GM04503 (cell line): ENCODE data around the gene RETREG2.
A peak's percentile ranks its signal among the peaks of the same experiment; 100 is the strongest.
"Not testable (repeated sequence)": the region's sequence is repeated elsewhere in the genome, so short reads cannot be mapped to it uniquely, and the experiment has no call there.

Source experiments
- DNase-seq: peaks from one replicate; pipeline ENCODE4 v3.0.0-alpha.2; 2012; ENCODE audit warnings: low read depth

Gene RETREG2

DNA sequence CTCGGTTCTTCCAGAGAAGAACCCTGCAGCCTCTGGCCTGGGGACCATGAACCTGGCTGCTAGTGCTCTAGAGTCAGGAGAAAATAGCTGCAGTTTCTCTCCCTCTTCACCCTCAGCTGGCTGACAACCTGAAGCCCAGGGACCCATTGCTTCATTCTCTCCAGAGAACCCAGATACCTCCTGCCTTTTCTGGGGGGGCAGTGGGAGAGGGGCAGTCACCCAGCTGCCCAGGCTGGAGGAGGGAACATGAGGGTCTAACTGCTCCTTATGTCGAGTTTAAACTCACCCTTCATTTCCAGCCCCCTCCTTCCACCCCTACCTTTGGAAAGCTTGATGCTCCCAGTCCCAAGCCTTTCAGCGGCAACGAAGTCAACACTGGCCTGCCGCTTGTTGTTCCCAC lies 20.9 kb downstream of the RETREG2 start:
- DNase-seq: no peak

DNA sequence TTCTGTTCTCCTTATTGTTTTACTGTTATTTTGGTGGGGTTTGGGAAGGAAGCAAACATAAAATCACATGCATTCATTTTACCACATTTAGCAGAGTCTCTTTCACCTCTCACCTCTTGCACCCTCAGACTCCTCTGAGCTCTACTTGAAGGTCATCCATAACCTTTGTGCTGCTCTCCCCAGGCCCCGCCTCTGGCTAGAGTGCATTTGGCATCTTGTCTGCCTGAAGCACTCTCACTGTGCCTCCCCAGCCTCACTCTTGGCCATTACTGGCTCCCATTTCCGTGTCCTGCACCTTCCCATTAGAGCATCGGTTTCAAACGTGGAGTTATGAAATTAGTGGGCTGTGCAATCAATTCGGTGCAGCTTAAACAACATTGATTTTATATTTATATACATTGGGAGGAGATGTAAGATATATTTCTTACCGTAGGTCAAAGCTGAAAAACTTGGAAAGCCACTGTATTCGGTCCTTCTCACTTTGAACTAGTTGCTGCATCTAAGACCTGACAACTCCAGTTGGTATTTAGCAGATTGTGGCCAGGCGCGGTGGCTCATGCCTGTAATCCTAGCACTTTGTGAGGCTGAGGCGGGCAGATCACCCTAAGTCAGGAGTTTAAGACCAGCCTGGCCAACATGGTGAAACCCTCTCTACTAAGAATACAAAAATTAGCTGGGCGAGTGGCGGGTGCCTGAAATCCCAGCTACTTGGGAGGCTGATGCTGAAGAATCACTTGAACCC lies 21.6 kb downstream of the RETREG2 start:
- DNase-seq: no peak

DNA sequence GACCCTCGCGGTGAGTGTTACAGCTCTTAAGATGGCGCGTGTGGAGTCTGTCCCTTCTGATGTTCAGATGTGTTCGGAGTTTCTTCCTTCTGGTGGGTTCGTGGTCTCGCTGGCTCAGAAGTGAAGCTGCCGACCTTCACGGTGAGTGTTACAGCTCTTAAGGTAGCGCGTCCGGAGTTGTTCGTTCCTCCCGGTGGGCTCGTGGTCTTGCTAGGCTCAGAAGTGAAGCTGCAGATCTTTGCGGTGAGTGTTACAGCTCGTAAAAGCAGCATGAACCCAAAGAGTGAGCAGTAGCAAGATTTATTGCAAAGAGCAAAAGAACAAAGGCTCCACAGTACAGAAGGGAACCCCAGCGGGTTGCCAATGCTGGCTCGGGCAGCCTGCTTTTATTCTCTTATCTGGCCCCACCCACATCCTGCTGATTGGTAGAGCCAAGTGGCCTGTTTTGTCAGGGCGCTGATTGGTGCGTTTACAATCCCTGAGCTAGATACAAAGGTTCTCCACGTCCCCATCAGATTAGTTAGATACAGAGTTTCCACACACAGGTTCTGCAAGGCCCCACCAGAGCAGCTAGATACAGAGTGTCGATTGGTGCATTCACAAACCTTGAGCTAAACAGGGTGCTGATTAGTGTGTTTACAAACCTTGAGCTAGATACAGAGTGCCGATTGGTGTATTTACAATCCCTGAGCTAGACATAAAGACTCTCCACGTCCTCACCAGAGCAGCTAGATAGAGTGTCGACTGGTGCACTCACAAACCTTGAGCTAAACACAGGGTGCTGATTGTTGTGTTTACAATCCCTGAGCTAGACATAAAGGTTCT lies 22.6 kb downstream of the RETREG2 start:
- DNase-seq: not testable (repeated sequence)

DNA sequence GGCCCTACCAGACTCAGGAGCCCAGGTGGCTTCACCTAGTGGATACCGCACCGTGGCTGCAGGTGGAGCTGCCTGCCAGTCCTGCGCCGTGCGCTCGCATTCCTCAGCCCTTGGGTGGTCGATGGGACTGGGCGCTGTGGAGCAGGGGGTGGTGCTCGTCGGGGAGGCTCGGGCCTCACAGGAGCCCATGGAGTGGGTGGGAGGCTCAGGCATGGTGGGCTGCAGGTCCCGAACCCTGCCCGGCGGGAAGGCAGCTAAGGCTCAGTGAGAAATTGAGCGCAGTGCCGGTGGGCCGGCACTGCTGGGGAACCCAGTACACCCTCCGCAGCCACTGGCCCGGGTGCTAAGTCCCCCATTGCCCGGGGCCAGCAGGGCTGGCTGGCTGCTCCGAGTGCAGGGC lies 23.3 kb downstream of the RETREG2 start:
- not testable (repeated sequence) for DNase-seq

DNA sequence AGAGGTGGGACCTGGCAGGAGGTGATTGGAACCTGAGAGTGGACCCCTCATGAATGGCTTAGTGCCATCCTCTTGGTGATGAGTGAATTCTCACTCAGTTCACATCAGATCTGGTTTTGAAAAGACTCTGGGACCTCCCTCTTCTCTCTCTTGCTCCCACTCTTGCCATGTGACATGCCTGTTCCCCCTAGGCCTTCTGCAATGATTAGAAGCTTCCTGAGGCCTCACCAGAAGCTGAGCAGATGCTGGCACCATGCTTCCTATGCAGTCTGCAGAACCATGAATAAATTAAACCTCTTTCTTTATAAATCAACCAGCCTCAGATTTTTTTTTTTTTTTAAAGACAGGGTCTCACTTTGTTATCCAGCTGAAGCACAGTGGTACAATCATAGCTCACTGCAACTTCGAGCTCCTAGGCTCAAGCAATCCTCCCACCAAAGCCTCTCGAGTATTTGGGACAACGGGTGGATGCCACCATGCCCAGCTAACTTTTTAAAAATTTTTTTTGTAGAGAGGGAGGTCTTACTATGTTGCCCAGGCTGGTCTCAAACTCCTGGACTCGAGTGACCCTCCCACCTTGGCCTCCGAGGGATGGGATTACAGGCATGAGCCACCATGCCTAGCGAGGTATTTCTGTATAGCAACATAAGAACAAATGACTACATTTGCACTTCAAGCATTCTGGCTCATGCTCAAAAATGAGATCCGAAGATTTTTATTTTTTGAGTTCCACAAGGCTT lies 26.5 kb downstream of the RETREG2 start:
- DNase-seq: no peak

DNA sequence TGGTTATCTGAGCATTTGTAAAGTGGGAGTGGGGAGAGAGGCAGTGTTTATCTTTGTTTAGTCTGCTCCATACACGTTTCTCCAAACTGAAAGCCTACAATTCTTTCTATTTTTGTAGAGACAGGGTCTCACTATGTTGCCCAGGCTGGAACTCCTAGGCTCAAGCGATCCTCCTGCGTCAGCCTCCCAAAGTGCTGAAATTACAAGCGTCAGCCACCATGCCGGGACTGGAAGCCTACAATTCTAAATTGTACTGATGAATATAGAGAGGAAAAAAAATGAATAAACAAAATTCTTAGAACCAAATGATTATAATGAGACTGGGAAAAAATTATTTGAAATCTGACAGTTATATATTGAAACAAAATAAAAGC lies 27.1 kb downstream of the RETREG2 start:
- DNase-seq: no peak

DNA sequence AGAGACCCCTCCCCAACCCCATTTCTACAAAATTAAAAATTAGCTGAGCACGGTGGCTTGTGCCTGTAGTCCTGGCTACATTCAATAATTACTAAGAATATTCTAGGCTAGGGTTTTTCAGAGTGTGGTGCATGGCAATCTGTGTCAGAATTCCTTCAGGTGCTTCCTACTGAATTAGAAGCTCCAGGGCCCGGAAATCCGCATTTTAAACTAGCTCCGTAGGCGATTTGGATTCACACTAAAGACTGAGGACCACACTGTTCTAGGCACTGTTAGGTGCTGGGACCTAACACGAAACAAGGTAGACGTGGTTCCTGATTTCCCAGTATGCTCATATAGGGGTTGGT lies 27.9 kb downstream of the RETREG2 start:
- no peak for DNase-seq

DNA sequence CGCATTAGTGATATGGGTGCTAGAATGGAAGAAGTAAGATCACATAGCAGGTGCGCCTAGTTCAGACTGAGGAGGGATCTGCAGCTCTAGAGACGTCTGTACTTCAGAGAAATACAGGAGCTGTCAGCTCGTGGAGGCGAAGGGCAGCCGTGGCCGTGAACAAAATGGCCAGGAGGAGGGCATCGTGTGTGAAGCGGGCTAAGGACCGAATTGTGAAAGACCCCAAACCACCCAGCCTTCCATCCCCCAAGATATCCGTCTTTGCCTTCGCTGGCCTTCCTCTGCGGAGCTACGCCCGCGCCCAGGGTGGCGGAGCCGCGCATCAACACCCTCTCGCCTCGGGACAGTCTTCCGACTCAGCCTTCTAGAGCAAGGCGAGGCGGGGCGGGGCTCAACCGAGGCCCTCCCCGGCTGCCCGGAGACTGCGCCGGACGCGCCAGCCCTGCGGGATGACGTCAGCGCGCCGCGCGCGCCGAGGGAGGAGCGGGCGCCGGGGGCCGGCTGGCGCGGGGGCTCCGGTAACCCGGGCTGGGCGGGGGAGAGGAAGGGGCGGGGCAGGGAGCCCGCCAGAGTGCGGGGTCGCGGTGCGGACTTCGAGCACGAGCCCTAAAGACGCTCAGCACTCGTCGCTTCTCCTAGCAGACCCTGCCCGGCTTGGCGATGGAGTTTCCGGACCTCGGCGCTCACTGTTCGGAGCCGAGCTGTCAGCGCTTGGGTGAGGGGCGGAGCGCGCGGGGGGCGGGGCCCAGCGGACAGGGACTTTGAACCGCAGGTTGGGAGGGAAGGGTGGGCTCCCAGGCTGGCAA lies 28.5 kb downstream of the RETREG2 start, which contains the start of gene ZFAND2B:
TSS of gene ZFAND2B (plus strand) at position 455 of the 806 bp plus-strand sequence. CDS start at position 661, 206 bp downstream.
- DNase-seq: peak; percentile 47

DNA sequence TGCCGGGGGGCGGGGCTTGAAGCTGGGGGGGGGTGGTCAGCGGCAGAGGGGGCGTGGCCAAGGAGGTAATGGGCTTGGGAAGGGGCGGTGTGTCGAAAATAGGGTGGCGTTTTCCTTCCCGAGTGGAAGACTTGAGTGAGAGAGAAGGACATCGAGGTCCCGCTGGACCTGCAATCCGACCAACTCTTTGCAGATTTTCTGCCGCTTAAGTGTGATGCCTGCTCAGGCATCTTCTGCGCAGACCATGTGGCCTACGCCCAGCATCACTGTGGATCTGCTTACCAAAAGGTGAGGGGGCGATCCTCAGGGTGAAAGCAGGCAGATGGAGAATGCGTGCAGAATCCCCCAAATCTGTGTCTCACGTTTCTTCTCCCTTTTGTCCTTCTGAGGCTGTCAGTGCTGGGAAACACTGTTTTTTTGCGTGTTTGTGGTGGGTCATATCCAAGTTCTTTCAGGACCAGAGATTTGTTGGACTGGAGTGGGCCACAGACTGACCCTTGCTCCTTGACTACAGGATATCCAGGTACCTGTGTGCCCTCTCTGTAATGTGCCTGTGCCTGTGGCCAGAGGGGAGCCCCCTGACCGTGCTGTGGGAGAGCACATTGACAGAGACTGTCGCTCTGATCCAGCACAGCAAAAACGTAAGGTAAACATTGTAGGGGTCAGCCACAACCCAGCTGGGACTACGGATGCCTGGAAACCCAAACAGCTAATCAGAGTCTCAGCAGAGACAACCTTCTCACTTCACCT lies 29.2 kb downstream of the RETREG2 start:
- no peak for DNase-seq

DNA sequence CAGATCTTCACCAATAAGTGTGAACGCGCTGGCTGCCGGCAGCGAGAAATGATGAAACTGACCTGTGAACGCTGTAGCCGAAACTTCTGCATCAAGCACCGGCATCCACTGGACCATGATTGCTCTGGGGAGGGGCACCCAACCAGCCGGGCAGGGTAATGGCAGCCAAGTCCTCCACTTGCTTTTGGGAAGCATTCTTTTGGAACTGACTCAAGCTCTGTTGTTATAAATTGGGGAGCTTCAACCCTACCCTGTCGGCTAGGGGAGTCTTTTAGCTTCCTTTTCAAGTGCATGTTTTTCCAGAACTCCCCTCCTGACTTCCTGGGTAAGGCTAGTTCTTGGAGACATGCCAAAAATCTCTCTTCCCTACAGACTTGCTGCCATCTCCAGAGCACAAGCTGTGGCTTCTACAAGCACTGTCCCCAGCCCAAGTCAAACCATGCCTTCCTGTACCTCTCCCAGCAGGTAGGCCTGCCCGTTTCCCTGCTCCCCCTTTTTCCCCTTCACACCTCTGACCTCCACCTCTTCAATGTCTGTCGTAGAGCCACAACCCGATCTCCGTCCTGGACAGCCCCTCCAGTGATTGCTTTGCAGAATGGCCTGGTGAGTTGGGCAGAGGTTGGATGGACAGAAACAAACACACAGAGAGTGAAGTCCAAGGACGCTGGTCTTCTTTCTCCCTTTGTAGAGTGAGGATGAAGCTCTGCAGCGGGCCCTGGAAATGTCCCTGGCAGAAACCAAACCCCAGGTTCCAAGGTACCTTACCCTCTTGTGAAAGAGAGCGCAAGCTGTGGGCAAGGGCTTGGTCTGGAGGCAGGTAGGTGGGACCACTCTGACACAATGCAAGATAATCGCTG lies 30.0 kb downstream of the RETREG2 start:
- DNase-seq: no peak

DNA sequence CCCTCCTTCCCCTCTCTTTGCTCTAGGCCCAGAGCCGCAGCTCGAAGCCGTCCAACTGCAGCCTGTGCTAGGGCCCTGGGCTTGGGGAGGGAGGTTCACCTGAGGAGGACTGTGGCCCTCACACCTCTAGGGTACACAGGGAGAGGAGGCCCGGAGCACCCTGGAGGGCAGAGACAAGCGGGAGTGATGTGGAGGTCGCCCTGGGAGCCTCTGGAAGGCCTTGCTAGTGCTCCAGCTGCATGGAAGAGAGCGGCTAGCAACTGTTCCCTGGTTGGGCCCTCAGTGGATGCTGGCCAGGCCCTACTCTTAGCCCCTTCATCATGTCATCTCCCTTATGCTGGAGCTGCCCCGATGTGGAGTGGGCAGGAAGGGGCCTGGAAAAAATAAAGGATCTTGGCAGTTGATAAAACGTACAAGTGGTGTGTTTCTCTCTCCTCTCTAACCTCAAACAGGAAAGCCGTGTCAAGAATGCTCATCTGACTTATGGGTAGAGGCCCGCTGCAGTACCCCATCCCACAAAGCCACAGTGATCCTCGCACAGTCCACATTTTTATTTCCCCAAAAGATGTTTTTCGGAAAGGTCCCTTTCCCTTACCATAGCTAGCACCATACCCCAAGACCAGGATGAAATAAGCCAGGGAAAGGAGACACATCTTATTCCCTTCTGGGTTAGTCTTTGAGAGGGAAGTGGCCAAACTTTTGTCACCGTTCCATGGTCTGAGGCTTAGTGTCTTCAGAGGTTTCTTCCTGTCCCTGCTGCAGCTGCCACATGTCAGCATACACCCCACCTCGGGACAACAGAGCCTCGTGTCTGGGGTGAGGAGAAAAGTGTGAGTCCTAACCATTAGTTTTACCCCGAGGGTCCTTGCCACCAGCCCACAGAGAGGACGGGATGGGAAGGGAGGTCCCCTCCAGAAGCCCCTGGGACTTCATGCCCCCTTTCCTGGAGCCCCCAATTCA lies 31.4 kb downstream of the RETREG2 start:
- DNase-seq: no peak

DNA sequence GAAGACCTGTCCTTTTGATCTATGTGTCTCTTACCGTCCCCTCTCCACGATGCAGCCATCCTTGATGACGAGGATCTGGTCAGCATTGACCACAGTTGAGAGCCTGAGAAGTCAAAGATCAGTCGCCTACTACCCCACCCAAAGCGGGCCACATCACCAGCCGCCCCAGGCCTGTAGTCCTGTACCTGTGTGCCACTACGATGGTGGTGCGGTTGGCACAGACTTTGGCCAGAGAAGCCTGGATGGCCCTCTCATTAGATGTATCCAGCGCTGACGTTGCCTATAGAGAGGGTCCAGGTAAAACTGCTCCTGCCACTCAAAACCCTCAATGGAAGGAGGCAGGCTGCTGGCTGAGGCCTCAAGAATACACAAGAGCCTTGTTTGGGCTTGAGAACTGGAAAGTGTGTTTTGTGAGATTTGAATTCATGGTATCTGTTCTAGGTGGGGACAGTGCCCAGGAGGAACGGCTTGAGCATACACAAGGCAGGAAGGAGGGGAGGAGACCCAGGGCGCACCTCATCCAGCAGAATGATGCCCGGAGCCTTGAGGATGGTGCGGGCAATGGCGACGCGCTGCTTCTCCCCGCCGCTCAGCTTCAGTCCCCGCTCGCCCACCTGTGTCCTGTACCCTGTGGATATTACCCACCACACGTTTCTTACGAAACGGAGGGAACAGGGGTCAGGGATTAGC lies 32.3 kb downstream of the RETREG2 start:
- DNase-seq: no peak

DNA sequence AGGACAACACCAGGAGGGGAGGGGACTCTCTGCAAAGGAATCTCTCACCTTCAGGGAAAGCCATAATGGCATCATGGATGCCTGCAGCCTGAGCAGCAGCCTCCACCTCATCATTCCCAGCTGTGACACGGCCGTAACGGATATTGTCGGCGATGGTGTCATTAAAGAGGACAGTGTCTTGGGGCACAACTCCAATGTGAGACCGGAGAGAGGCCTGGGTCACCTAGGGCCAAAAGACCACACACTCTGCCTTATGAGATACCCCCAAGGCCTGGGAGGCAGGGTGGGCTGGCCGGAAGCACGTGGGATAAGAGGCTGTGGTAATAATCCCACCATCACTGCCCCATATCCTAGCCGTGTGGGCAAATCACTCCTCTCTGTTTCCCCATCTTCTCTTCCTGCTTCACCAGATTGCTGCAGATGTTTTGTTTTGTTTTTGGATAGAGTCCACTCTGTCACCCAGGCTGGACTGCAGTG lies 32.8 kb downstream of the RETREG2 start:
- DNase-seq: no peak

DNA sequence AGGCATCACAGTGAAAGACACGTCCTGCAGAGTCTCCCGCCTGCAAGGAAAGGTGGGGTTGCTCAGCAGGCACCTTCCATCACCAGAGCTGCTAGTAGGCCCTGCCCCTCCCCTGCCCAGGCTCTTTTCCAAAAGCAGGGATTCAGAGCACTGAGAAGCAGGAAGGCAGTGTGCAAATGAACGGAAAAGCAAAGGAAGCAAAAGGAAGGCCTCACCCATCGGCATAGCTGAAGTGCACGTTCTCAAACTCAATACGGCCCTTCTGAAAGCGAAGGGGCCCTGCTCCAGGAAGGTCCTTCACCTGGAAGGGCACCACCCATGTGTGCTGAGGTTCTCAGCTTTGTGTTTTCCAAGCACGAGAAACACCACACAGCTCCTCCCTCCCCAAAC lies 34.9 kb downstream of the RETREG2 start:
- no peak for DNase-seq

DNA sequence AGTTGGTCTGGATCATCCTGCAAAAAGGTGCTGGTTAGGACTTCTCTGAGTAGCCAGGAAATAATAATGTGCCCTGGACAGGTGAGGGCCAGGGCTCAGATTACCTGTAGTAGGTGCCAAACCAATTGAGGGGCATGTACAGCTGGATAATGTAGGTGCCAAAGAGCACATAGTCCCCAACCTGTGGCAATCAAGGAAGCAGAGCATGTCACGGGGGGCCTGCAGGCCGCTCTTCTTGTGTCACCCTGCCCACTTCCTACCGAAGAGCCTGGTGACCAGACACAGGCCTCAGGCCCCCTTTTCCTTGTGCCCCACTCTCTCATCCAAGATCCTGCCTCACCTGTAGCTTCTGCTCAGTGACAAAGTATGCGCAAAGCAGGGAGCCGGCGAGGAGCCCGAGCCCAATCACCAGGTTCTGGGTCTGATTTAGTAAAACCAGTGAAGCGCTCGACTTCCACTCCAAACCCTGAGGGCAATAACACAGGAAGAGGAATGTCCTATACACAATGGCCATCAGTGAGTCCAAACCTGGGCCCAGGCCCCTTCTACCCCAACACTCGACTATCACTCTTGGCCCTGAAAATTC lies 35.5 kb downstream of the RETREG2 start:
- DNase-seq: no peak

DNA sequence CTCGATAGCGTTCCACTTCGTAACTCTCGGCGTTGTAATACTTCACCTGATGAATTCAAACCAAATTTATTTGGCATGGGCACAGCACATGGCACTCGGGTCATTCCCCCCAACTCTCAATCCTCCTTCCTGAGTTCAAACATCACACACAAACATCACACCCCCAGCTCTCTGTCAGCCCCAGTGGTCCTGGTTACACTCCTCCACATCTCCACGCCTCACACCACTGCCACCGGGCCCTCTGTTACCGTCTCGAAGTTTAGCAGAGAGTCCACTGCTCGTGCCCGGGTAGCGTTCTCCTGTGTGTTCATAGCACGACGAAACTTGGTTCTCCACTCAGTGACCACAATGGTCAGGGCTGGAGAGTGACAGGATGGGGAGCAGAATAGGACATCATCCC lies 36.1 kb downstream of the RETREG2 start:
- DNase-seq: no peak

DNA sequence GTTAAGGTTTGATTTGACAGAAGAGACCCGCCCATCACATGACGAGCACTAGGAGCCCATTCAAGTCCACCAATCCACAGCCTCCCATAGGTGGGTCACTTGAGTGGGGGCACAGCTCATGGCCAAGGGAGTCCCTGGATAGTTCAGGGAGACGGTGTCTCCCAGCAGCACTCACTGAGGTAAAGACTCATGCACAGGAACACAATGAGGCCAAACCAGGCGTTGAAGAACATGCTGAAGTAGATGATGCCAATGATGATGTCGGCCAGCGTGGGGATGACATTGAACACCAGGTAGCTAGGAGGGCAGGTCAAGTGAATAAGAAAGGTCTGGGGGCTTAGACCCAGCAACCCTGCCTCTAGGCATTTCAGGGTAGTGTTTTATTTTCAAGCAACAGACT lies 36.7 kb downstream of the RETREG2 start:
- DNase-seq: no peak
